H1 (cell line): ENCODE results near the gene KMT2E. TPM values are rescaled to one million over a fixed set of nuclear protein-coding genes. Genes with fewer than 3 reads are reported as not detected.

Experiments
- CBX5 ChIP-seq: fragments of 300-800, 300-1000 bp; sonication (generic); IDR thresholded peaks from 2 replicates; pipeline ENCODE4 v1.7.1; 2016; ENCODE audit warnings: antibody characterized with exemption, low read length, low read depth
- CHD2 ChIP-seq: IDR thresholded peaks from 2 replicates; pipeline ENCODE4 v1.6.1; 2012; ENCODE audit warnings: low read length, improper control_type of control experiment
- EGR1 ChIP-seq: IDR thresholded peaks from 2 replicates; pipeline ENCODE4 v1.6.1; 2011; ENCODE audit warnings: low read depth, low read length, borderline replicate concordance
- POU5F1 ChIP-seq: IDR thresholded peaks from 2 replicates; pipeline ENCODE4 v1.6.1; 2011; ENCODE audit warnings: low read depth, mild to moderate bottlenecking, low read length, moderate library complexity
- RAD21 ChIP-seq, 2 experiments: IDR thresholded peaks in 1 of 2; conservative IDR thresholded peaks in 1 of 2; 2 replicates each; pipeline ENCODE4 v1.6.1; 2011; ENCODE audit warnings: low read depth in 2 of 2, low read length in 2 of 2, improper control_type of control experiment in 1 of 2, inconsistent platforms in 1 of 2, mild to moderate bottlenecking in 1 of 2, moderate library complexity in 1 of 2
- YY1 ChIP-seq: IDR thresholded peaks from 2 replicates; pipeline ENCODE4 v1.6.1; 2011; ENCODE audit warnings: low read depth, mild to moderate bottlenecking, low read length
- polyA plus RNA-seq, 7 experiments: library from polyadenylated mRNA; depleted of rRNA in 3 of 7; stranded (reverse) in 5 of 7; unstranded in 2 of 7; fragments of >200 nt in 5 of 7; fragments of 200-250 nt in 2 of 7; gene quantifications; 1 replicate in 5 of 7; 2 replicates in 1 of 7; 4 replicates in 1 of 7; pipeline versions ENCODE4 v1.2.1 to v1.2.3, GENCODE V29; 2011 to 2013; ENCODE audit warnings: missing spikeins in 2 of 7, mixed read lengths in 2 of 7
- total RNA-seq: library from RNA; stranded (reverse); fragmentation: NEBNext Ultra II Directional; extraction: Animal tissue kit (Norgen Biotek cat#: 25700); gene quantifications from 2 replicates; pipeline ENCODE4 v1.2.1, GENCODE V29; 2021

Gene KMT2E
- total and polyA plus RNA-seq, 2 of the 8 experiments (the other 6 are each of a cell fraction or from before 2014, with no cell fraction given) = 10.9 to 45.0 TPM

DNA sequence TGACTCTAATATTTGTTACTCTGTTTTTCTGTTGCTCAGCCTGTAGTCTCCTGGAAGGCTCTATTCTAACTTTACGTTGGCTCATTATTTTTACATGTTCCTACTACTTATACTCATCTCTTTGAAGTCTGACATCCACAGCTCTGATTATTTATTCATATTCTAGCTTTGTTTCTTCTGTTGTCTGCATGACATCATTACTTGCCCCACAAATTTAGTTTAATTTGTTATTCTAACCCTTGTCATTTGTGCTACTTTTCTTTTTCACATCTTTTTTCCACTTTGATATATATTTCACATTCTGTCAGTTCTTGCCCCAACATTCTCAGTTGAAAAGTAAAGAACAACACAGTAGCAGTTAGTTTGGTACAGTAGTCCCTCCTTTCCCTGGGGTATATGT is 51.1 kb downstream of the KMT2E start (continued):
- TF ChIP-seq EGR1 = no peak
- TF ChIP-seq CHD2 = no peak
- TF ChIP-seq RAD21 (IDR thresholded peaks at IDR 0.05 in 1 of 2, conservative IDR thresholded peaks at IDR 0.05 in 1 of 2; ENCODE audit: low read depth in 2 of 2, low read length in 2 of 2) = no peak
- TF ChIP-seq POU5F1 = no peak
- TF ChIP-seq YY1 = no peak
- TF ChIP-seq CBX5 = no peak
